RWPE1 (cell line): ENCODE measurements around the gene SERPINA3.
A peak's percentile ranks its signal among the peaks of the same experiment; 100 is the strongest.
"Not testable (repeated sequence)": the region's sequence is repeated elsewhere in the genome, so short reads cannot be mapped to it uniquely, and the experiment has no call there.

Experiments used
- CTCF ChIA-PET: fragments of 350-600 bp; sonication (Branson Sonifier 250); formaldehyde crosslinking; extraction: SDS; loops from one replicate; lab custom pipeline; 2021; lab: Yijun Ruan, JAX
- POLR2A ChIA-PET: fragments of 400-600 bp; formaldehyde crosslinking; extraction: SDS; loops from one replicate; lab custom pipeline; 2020; ENCODE audit warnings: antibody characterized with exemption; ENCODE audit not compliant: low non-redundant PET; lab: Yijun Ruan, JAX
- DNase-seq: peaks from one replicate; pipeline ENCODE4 v3.0.0; 2012; ENCODE audit warnings: low spot score
- H3K27ac ChIP-seq: fragments of 450-650 bp; 2 replicates; pipeline ENCODE4 v1.5.1; 2017
- TF ChIP-seq, protein P1 (sequence below): fragments of 450-650 bp; conservative IDR thresholded peaks from 2 replicates; pipeline ENCODE4 v1.5.1; 2017; ENCODE audit warnings: low read depth, mild to moderate bottlenecking

SERPINA3 gene

DNA sequence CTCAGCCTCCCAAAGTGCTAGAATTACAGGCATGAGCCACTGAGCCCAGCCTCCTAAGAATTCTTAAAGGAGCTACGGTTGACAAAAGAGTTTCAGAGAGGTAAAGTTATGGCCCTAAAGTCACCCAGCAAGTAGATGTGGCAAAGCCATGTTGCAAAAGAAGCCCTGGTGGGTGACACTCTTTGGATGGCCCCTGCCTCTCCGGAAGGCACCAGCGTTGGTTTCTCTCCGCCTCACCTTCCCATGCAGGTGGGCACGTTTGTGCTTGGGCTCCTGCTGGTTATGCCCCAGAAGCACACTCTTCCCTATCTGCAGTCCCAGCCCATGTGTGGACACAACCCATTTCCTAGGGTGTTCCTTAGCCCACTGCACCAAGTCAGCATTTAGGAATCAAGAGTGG, 9.5 kb upstream of the SERPINA3 start:
- TF ChIP-seq, protein P1, sequence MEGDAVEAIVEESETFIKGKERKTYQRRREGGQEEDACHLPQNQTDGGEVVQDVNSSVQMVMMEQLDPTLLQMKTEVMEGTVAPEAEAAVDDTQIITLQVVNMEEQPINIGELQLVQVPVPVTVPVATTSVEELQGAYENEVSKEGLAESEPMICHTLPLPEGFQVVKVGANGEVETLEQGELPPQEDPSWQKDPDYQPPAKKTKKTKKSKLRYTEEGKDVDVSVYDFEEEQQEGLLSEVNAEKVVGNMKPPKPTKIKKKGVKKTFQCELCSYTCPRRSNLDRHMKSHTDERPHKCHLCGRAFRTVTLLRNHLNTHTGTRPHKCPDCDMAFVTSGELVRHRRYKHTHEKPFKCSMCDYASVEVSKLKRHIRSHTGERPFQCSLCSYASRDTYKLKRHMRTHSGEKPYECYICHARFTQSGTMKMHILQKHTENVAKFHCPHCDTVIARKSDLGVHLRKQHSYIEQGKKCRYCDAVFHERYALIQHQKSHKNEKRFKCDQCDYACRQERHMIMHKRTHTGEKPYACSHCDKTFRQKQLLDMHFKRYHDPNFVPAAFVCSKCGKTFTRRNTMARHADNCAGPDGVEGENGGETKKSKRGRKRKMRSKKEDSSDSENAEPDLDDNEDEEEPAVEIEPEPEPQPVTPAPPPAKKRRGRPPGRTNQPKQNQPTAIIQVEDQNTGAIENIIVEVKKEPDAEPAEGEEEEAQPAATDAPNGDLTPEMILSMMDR: no peak
- peak overlapping the region; percentile 99 for H3K27ac ChIP-seq
- DNase-seq: no peak
- POLR2A ChIA-PET: no interaction called here
- CTCF ChIA-PET: no interaction called here

DNA sequence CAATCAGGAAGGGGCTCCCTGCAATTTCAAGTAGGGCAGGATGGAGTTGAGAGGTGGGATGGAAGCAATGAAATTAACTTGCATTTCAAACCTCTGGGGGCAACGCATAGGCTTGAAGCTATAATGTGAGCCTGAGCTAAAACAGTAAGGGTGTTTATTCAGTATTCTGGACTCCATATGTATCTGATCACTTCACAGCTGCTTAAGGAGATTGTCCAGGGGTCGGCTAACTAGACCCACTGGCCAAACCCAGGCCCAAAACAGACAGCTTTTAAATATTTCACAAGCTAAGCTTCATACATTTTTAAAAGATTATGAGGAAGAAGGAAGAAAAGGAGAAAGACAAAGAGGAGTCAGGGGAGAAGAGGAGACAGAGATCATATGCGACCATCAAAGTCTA, 6.8 kb upstream of the SERPINA3 start:
- TF ChIP-seq, protein P1: no peak
- no peak for DNase-seq
- H3K27ac ChIP-seq: no peak overlapping the region
- ChIA-PET POLR2A (no interaction called here), CTCF (interaction anchor here (0.5 to 0.7 kb wide), 2 partner anchors 56 to 610 kb away, joined by 3 to 4 read pairs; no protein-coding TSS in a partner anchor)

DNA sequence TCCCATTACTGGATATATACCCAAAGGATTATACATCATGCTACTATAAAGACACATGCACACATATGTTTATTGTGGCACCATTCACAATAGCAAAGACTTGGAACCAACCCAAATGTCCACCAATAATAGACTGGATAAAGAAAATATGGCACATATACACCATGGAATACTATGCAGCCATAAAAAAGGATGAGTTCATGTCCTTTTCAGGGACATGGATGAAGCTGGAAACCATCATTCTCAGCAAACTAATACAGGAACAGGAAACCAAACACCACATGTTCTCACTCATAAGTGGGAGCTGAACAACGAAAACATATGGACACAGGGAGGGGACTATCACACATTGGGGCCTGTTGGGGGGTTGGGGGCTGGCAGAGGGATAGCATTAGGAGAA, 3.2 kb upstream of the SERPINA3 start:
- POLR2A ChIA-PET, CTCF ChIA-PET, H3K27ac ChIP-seq, DNase-seq: not testable (repeated sequence)

DNA sequence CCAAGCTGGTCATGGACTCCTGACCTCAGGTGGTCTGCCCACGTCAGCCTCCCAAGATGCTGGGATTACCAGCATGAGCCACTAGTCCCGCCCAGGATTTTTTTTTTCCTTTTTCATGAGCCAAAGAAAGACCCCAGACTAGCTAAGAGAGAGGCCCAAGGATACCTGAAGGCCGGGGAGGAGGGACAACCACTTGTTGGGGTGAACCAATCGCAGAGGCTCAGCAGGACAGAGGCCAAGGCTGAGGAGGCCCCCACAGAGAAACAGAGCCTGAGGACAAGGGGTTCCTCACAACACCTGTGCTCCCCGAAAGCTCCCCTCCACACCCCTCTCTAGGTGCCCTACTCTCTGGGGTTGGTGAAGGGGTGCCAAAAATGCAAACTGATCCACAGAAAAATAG, 1.0 kb upstream of the SERPINA3 start:
- ChIA-PET CTCF (no interaction called here), POLR2A (no interaction called here)
- TF ChIP-seq, protein P1: no peak
- peak overlapping the region; percentile 78 for H3K27ac ChIP-seq
- no peak for DNase-seq

DNA sequence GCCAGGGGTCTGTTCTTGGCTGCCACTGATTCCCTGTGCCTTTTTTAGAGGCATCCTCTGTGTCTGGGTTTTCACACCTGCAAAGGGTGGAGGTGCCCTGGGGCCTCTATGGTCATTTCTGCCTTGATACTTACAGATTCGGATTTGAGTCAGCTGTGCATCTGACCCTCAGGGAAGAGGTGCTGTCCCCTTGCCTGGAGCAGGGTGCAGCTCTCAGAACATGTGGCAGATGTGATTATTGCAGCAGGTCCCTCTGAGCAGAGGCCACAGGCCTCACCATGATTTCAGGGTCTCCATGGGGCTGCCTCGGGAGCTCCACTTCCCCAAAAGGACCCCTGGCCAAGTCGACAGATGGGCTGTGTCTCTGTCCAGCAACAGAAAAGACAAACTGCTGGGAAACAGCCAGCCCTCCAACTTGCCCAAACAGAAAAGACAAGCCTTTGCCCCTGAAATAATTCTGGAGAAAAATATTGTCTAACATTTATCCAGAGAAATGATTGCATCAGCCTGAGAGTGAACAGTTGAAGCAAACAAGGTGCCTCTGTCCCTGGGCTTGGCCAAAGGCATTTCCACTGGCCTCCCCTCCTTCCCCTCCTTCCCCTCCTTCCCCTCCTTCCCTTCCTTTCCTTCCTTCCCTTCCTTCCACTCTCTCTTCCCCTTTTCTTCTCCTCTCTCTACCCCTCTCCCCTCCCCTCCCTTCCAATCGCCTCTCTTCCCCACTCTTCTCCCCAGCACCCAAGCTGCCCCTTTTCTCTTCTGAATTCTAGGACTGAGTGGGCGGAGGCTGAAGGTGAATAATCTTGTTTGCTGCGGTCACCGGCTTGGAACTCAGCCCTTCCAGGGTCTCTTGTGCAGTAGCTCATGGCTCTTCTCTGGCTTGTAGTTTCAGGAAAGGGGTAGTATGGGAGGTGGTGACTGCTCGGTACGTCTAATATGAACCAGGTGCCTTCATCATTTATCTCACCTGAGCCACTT, 676 bp downstream of the SERPINA3 start:
- no peak for DNase-seq
- ChIA-PET CTCF (no interaction called here), POLR2A (no interaction called here)
- H3K27ac ChIP-seq: peak overlapping the region; percentile 84
- TF ChIP-seq, protein P1: no peak

DNA sequence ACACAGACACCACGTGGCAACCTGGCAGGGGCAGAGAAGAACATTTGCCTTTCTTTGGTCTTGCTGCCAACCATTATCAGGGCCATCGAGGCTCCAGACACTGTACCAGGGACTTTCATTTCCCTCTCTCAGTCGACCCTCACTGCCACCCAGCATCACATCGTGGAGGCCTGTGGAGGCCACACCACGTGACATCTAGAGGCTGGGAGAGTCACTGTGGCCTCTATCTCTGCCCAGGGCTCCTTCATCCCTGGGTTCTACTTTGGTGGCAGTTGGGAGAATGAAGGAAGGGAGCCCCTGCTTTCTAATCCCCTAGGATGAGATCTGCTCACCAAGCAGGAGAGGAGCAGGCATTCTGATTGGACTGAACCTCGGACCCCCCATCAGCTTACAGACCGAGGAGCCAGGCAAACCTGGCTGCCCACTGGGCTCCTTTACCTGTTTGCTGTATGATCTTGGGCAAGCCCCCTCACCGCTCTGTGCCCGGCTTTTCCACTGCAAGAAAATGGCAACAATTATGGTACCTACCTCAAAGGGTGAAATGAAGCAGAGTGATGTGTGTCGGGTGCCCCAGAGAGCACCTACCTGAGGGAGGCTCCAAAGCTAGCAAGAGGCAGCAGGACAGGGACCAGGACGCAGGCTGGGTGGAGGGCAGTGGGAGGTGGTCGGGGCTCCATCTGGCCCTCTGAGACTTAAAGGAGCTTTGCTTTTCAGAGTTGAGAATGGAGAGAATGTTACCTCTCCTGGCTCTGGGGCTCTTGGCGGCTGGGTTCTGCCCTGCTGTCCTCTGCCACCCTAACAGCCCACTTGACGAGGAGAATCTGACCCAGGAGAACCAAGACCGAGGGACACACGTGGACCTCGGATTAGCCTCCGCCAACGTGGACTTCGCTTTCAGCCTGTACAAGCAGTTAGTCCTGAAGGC, 1.8 kb downstream of the SERPINA3 start:
- TF ChIP-seq, protein P1: no peak

More for the DNA sequence above, 1.8 kb downstream of the SERPINA3 start:
- peak overlapping the region; percentile 84 for H3K27ac ChIP-seq
- DNase-seq: no peak
- CTCF ChIA-PET: no interaction called here
- POLR2A ChIA-PET: no interaction called here
